ENCODE data around the gene PGS1.

- no peak for TF ChIP-seq TAF1 (IDR thresholded peaks at IDR 0.05; ENCODE audit: borderline replicate concordance, low read depth, low read length)
- TF ChIP-seq POLR2A (IDR thresholded peaks at IDR 0.05; ENCODE audit: low read depth, low read length) = no peak
These were observed 1.9 kb downstream of the PGS1 start for GRCh38 chr17:78380370-78380769.

All from GM12892 (cell line).